OCI-LY7 (cell line): ENCODE results near the gene ZNF655. TPM values are rescaled to one million over a fixed set of nuclear protein-coding genes. Genes with fewer than 3 reads are reported as not detected.

ENCODE experiments used
- BruUV-seq: library from RNA; stranded (reverse); fragments of 400-500 nt; replicated peaks from 2 replicates; lab custom pipeline; 2021; lab: Mats Ljungman, UMichigan
- CTCF ChIA-PET: fragments of 300-600 bp; sonication (Branson Sonifier 250); formaldehyde crosslinking; loops from one replicate; lab custom pipeline; 2022; ENCODE audit warnings: antibody characterized with exemption; ENCODE audit not compliant: unreplicated experiment; lab: Charles Lee
- POLR2A ChIA-PET: fragments of 300-600 bp; sonication (Branson Sonifier 250); formaldehyde crosslinking; loops from one replicate; lab custom pipeline; 2022; ENCODE audit warnings: antibody characterized with exemption; lab: Charles Lee
- DNase-seq: peaks from one replicate; pipeline ENCODE4 v3.0.0-alpha.2; 2015; ENCODE audit warnings: low spot score
- H2AFZ ChIP-seq: fragments of 200-600 bp; sonication (generic), shearing (Covaris generic); 2 replicates; pipeline ENCODE4 v1.6.1; 2014; ENCODE audit warnings: mild to moderate bottlenecking, antibody characterized with exemption, low read length, moderate library complexity
- H3K27ac ChIP-seq: fragments of 200-600 bp; sonication (generic); 2 replicates; pipeline ENCODE4 v1.5.1; 2014; ENCODE audit warnings: mixed run types, low read depth, mild to moderate bottlenecking, moderate library complexity, low read length, inconsistent platforms; ENCODE audit not compliant: poor library complexity, severe bottlenecking
- H3K36me3 ChIP-seq: fragments of 200-600 bp; sonication (generic); 2 replicates; pipeline ENCODE4 v1.6.1; 2014; ENCODE audit warnings: mild to moderate bottlenecking, antibody characterized with exemption, low read length, moderate library complexity, mixed read lengths; ENCODE audit not compliant: insufficient read depth
- H3K4me1 ChIP-seq: fragments of 200-600 bp; sonication (generic); 2 replicates; pipeline ENCODE4 v1.5.1; 2014; ENCODE audit warnings: mild to moderate bottlenecking, low read length; ENCODE audit not compliant: insufficient read depth, poor library complexity, severe bottlenecking
- H3K4me2 ChIP-seq: fragments of 200-600 bp; sonication (generic); 2 replicates; pipeline ENCODE4 v1.6.1; 2014; ENCODE audit warnings: mild to moderate bottlenecking, low read length
- H3K4me3 ChIP-seq: fragments of 200-600 bp; sonication (generic); 2 replicates; pipeline ENCODE4 v1.5.1; 2014; ENCODE audit warnings: mild to moderate bottlenecking, low read depth, low read length; ENCODE audit not compliant: poor library complexity, severe bottlenecking
- H3K79me2 ChIP-seq: fragments of 200-600 bp; sonication (generic); 2 replicates; pipeline ENCODE4 v1.6.1; 2016; ENCODE audit warnings: low read depth, mild to moderate bottlenecking, low read length, moderate library complexity, mixed read lengths; ENCODE audit not compliant: insufficient read depth
- H3K9me2 ChIP-seq: fragments of 200-600 bp; sonication (generic); 2 replicates; pipeline ENCODE4 v1.6.1; 2016; ENCODE audit warnings: mild to moderate bottlenecking, low read length, mixed read lengths; ENCODE audit not compliant: insufficient read depth
- H3K9me3 ChIP-seq: fragments of 200-600 bp; sonication (generic); 2 replicates; pipeline ENCODE4 v1.6.1; 2014; ENCODE audit warnings: mild to moderate bottlenecking, mixed run types, low read length, mixed read lengths
- H4K20me1 ChIP-seq: fragments of 200-600 bp; sonication (generic); 2 replicates; pipeline ENCODE4 v1.6.1; 2014; ENCODE audit warnings: mild to moderate bottlenecking, antibody characterized with exemption, low read length, moderate library complexity, mixed read lengths; ENCODE audit not compliant: insufficient read depth
- EZH2phosphoT487 ChIP-seq: fragments of 200-600 bp; sonication (generic); IDR thresholded peaks from 2 replicates; pipeline ENCODE4 v1.6.1; 2018; ENCODE audit warnings: low read depth, borderline replicate concordance, mild to moderate bottlenecking, mixed run types, antibody characterized with exemption, low read length, moderate library complexity, mixed read lengths
- intact Hi-C: fragments of 100-400 bp; cut with micrococcal nuclease; formaldehyde crosslinking; loops from one replicate; pipeline ENCODE4 v1.10.0; 2022; ENCODE audit not compliant: unreplicated experiment
- total RNA-seq, 2 experiments: library from RNA; depleted of rRNA in 1 of 2; stranded (reverse); fragments of >200 nt in 1 of 2; shearing (Covaris generic) in 1 of 2; gene quantifications; 2 replicates each; pipeline ENCODE4 v1.2.3, GENCODE V29; 2014 to 2022
- TF ChIP-seq, protein P1 (sequence below): fragments of 200-600 bp; sonication (generic); conservative IDR thresholded peaks from 2 replicates; pipeline ENCODE4 v1.5.1; 2014; ENCODE audit warnings: mild to moderate bottlenecking, antibody characterized with exemption, low read length, moderate library complexity, mixed read lengths

Gene ZNF655
- total RNA-seq, 2 experiments from 2014 or later, result 64.1 to 79.7 TPM

DNA sequence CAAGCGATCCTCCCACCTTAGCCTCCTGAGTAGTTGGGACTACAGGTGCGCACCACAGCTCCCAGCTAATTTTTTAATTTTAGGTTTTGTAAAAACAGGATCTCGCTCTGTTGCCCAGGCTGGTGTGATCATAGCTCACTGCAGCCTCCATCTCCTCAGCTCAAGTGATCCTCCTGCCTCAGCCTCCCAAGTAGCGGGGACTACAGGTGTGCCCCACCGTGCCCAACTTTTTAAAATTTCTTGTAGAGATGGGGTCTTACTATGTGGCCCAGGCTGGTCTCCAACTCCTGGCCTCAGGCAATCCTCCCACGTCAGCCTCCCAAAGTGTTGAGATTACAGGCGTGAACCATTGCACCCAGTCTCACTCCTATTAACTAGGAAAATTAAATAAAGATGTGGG lies 47.1 kb downstream of the ZNF655 start:
- no peak for DNase-seq
- BruUV-seq, result no TSS peak
- no peak overlapping the region for H3K27ac ChIP-seq
- H3K36me3 ChIP-seq, result no peaks in the 10 kb centered on the region
- no peak overlapping the region for H2AFZ ChIP-seq
- TF ChIP-seq, protein P1, sequence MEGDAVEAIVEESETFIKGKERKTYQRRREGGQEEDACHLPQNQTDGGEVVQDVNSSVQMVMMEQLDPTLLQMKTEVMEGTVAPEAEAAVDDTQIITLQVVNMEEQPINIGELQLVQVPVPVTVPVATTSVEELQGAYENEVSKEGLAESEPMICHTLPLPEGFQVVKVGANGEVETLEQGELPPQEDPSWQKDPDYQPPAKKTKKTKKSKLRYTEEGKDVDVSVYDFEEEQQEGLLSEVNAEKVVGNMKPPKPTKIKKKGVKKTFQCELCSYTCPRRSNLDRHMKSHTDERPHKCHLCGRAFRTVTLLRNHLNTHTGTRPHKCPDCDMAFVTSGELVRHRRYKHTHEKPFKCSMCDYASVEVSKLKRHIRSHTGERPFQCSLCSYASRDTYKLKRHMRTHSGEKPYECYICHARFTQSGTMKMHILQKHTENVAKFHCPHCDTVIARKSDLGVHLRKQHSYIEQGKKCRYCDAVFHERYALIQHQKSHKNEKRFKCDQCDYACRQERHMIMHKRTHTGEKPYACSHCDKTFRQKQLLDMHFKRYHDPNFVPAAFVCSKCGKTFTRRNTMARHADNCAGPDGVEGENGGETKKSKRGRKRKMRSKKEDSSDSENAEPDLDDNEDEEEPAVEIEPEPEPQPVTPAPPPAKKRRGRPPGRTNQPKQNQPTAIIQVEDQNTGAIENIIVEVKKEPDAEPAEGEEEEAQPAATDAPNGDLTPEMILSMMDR, result no peak
- no peak for TF ChIP-seq EZH2phosphoT487
- ChIA-PET POLR2A (interaction anchor here (0.8 kb wide), 1 partner anchor 246 kb away, joined by 3 read pairs; no protein-coding TSS in a partner anchor), CTCF (interaction anchor here (0.6 kb wide), 1 partner anchor 168 kb away, joined by 4 read pairs; no protein-coding TSS in a partner anchor)
- no peaks in the 10 kb centered on the region for H3K9me3 ChIP-seq
- H3K4me2 ChIP-seq, result no peak overlapping the region
- no peaks in the 10 kb centered on the region for H3K9me2 ChIP-seq
- intact Hi-C loops, result no loop called here
- no peaks in the 10 kb centered on the region for H4K20me1 ChIP-seq
- H3K79me2 ChIP-seq, result no peaks in the 10 kb centered on the region
- no peaks in the 10 kb centered on the region for H3K4me1 ChIP-seq
- no peak overlapping the region for H3K4me3 ChIP-seq

DNA sequence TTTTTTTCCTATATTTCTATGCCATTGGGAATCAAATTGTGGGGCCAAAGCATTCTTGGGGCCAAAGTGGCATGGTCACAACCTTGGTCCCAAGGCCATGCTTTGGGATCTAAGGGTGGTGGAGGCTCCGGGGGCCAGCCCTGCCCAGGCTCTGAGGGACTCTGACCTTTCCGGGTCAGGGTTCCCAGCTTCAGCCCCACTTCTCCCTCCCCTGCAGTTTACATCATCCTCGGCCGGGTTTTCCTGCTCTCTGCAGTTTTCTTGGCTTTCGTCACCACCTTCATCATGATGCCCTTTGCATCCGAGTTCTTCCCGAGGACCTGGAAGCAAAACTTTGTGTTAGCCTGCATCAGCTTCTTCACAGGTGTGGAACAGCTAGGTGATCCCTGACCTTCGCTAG lies 48.1 kb downstream of the ZNF655 start:
- H3K4me2 ChIP-seq, result no peak overlapping the region

DNA sequence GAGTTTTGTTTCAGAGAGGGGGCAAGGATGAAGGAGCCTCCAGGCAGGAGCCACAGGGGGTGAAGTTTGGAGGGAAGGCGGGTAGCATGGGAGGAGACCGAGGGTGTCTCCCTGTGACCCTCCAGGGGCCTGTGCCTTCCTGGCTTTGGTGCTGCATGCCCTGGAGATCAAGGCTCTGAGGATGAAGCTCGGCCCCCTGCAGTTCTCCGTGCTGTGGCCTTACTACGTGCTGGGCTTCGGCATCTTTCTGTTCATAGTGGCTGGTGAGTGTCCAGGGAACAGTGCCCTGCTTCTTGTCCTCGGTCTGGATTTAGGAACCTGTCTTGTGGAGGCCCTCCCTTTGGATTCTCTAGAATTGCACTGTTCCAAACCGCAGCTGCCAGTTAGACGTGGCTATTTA lies 49.1 kb downstream of the ZNF655 start:
- Histone ChIP-seq H3K36me3 (no peaks in the 10 kb centered on the region), H3K4me3 (no peak overlapping the region), H3K4me1 (no peaks in the 10 kb centered on the region), H2AFZ (no peak overlapping the region), H3K4me2 (no peak overlapping the region), H3K79me2 (no peaks in the 10 kb centered on the region), H3K27ac (no peak overlapping the region), H3K9me2 (no peaks in the 10 kb centered on the region), H3K9me3 (no peaks in the 10 kb centered on the region), H4K20me1 (no peaks in the 10 kb centered on the region)
- DNase-seq, result no peak
- no peak for TF ChIP-seq EZH2phosphoT487
- TF ChIP-seq, protein P1, result no peak
- ChIA-PET CTCF (no interaction called here), POLR2A (no interaction called here)
- no TSS peak for BruUV-seq
- intact Hi-C loops, result no loop called here

More for the DNA sequence above, 48.1 kb downstream of the ZNF655 start:
- Histone ChIP-seq H3K79me2 (no peaks in the 10 kb centered on the region), H3K27ac (no peak overlapping the region), H2AFZ (no peak overlapping the region), H3K4me3 (no peak overlapping the region), H3K36me3 (no peaks in the 10 kb centered on the region), H3K4me1 (no peaks in the 10 kb centered on the region), H4K20me1 (no peaks in the 10 kb centered on the region), H3K9me3 (no peaks in the 10 kb centered on the region), H3K9me2 (no peaks in the 10 kb centered on the region)
- no peak for DNase-seq
- ChIA-PET CTCF (no interaction called here), POLR2A (no interaction called here)
- no TSS peak for BruUV-seq
- intact Hi-C loops, result no loop called here
- no peak for TF ChIP-seq EZH2phosphoT487
- TF ChIP-seq, protein P1, result no peak
